Karpas-422 (cell line): ENCODE measurements around the gene RNGTT. TPM values are rescaled to one million over a fixed set of nuclear protein-coding genes. Genes with fewer than 3 reads are reported as not detected.

Experiments
- DNase-seq: peaks from one replicate; pipeline ENCODE4 v3.0.0-alpha.2; 2015
- H2AFZ ChIP-seq: fragments of 200-600 bp; sonication (generic); 2 replicates; pipeline ENCODE4 v1.6.1; 2014; ENCODE audit warnings: antibody characterized with exemption, low read length, mixed read lengths
- H3K27ac ChIP-seq: fragments of 200-600 bp; sonication (generic); 2 replicates; pipeline ENCODE4 v1.5.1; 2014; ENCODE audit warnings: mild to moderate bottlenecking, low read length, moderate library complexity
- H3K27me3 ChIP-seq: fragments of 200-600 bp; sonication (generic); 2 replicates; pipeline ENCODE4 v1.6.1; 2014; ENCODE audit warnings: low read length, mixed read lengths
- H3K36me3 ChIP-seq: fragments of 200-600 bp; sonication (generic); 2 replicates; pipeline ENCODE4 v1.6.1; 2014; ENCODE audit warnings: low read length, mixed read lengths; ENCODE audit not compliant: insufficient read depth
- H3K4me1 ChIP-seq: fragments of 200-600 bp; sonication (generic); 2 replicates; pipeline ENCODE4 v1.6.1; 2014; ENCODE audit warnings: mild to moderate bottlenecking, low read length, mixed read lengths
- H3K4me2 ChIP-seq: fragments of 200-600 bp; sonication (generic); 2 replicates; pipeline ENCODE4 v1.6.1; 2014; ENCODE audit warnings: low read length, low read depth, mild to moderate bottlenecking; ENCODE audit not compliant: poor library complexity, severe bottlenecking
- H3K4me3 ChIP-seq: fragments of 200-600 bp; sonication (generic); 2 replicates; pipeline ENCODE4 v1.5.1; 2014; ENCODE audit warnings: mild to moderate bottlenecking, antibody characterized with exemption, low read length, mixed read lengths
- H3K79me2 ChIP-seq: fragments of 200-600 bp; sonication (generic); 2 replicates; pipeline ENCODE4 v1.6.1; 2014; ENCODE audit warnings: mild to moderate bottlenecking, low read length, mixed read lengths
- H3K9ac ChIP-seq: fragments of 200-600 bp; sonication (generic); 2 replicates; pipeline ENCODE4 v1.6.0; 2014; ENCODE audit warnings: low read length
- H3K9me2 ChIP-seq: fragments of 200-600 bp; sonication (generic), shearing (Covaris generic); replicated peaks from 2 replicates; pipeline ENCODE4 v1.6.0; 2014; ENCODE audit warnings: mild to moderate bottlenecking, low read length, moderate library complexity; ENCODE audit not compliant: insufficient read depth
- H3K9me3 ChIP-seq: fragments of 300-700, 200-600 bp; sonication (generic); 2 replicates; pipeline ENCODE4 v1.6.1; 2014; ENCODE audit warnings: low read length, mixed read lengths
- H4K20me1 ChIP-seq: fragments of 200-600 bp; sonication (generic); 2 replicates; pipeline ENCODE4 v1.6.1; 2014; ENCODE audit warnings: mild to moderate bottlenecking, antibody characterized with exemption, low read length, low read depth; ENCODE audit not compliant: insufficient read depth
- total RNA-seq: library from RNA; depleted of rRNA; stranded (reverse); fragments of >200 nt; shearing (Covaris generic); gene quantifications from 2 replicates; pipeline ENCODE4 v1.2.3, GENCODE V29; 2014; ENCODE audit warnings: low replicate concordance

RNGTT gene
- total RNA-seq, 1 experiment from 2014 or later, result 35.9 TPM

DNA sequence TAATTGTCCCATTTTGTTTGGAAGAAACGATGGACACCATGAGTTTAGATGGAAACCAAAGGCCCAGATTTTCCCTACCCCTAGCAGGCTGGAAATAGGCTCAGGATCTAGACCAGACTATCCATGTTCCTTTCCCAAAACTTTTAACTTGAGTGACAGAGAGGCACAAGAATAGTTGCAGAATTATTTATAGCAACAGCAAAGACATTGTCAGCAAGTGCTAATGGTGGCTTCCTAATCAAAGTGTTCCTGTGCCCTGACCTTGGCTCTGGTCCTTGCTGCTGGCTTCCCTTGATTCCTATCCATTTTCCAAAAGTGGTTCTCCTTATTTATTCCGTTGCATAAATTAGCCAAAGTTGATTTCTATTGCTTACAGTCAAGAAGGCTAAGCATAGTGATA is 103.1 kb downstream of the RNGTT start:
- no peak for DNase-seq
- no peak overlapping the region for H3K4me3 ChIP-seq
- no peaks in the 10 kb centered on the region for H3K36me3 ChIP-seq

GRCh38 chr6:88858455-88858854 is 105.0 kb downstream of the RNGTT start:
- no peak for DNase-seq
- no peaks in the 10 kb centered on the region for H3K4me1 ChIP-seq

More for the DNA sequence above, 103.1 kb downstream of the RNGTT start:
- Histone ChIP-seq H3K4me1 (no peaks in the 10 kb centered on the region), H3K27me3 (no peaks in the 10 kb centered on the region), H3K79me2 (peaks cover 57% of the 10 kb centered on the region), H3K9me3 (no peaks in the 10 kb centered on the region), H4K20me1 (no peaks in the 10 kb centered on the region), H3K27ac (no peak overlapping the region), H3K4me2 (no peak overlapping the region), H3K9ac (no peak overlapping the region), H3K9me2 (no peaks in the 10 kb centered on the region), H2AFZ (no peak overlapping the region)

GRCh38 chr6:88856566-88856965 is 106.9 kb downstream of the RNGTT start:
- H3K36me3 ChIP-seq, result no peaks in the 10 kb centered on the region
- H3K9me3 ChIP-seq, result no peaks in the 10 kb centered on the region
- H3K4me3 ChIP-seq, result no peak overlapping the region
- no peak for DNase-seq
- H3K4me2 ChIP-seq, result no peak overlapping the region
- H3K27me3 ChIP-seq, result no peaks in the 10 kb centered on the region
- H3K9ac ChIP-seq, result no peak overlapping the region
- no peaks in the 10 kb centered on the region for H3K4me1 ChIP-seq
- H4K20me1 ChIP-seq, result no peaks in the 10 kb centered on the region
- H3K27ac ChIP-seq, result no peak overlapping the region
- no peaks in the 10 kb centered on the region for H3K9me2 ChIP-seq
- H2AFZ ChIP-seq, result no peak overlapping the region
- peaks cover 33% of the 10 kb centered on the region; the same call in 1 of the 2 replicates for H3K79me2 ChIP-seq

More at GRCh38 chr6:88858455-88858854, 105.0 kb downstream of the RNGTT start:
- Histone ChIP-seq H3K4me3 (no peak overlapping the region), H3K27me3 (no peaks in the 10 kb centered on the region), H3K9me3 (no peaks in the 10 kb centered on the region), H3K4me2 (no peak overlapping the region), H3K79me2 (peaks cover 43% of the 10 kb centered on the region), H2AFZ (no peak overlapping the region), H3K36me3 (no peaks in the 10 kb centered on the region), H3K9ac (no peak overlapping the region), H3K9me2 (no peaks in the 10 kb centered on the region), H3K27ac (no peak overlapping the region), H4K20me1 (no peaks in the 10 kb centered on the region)

DNA sequence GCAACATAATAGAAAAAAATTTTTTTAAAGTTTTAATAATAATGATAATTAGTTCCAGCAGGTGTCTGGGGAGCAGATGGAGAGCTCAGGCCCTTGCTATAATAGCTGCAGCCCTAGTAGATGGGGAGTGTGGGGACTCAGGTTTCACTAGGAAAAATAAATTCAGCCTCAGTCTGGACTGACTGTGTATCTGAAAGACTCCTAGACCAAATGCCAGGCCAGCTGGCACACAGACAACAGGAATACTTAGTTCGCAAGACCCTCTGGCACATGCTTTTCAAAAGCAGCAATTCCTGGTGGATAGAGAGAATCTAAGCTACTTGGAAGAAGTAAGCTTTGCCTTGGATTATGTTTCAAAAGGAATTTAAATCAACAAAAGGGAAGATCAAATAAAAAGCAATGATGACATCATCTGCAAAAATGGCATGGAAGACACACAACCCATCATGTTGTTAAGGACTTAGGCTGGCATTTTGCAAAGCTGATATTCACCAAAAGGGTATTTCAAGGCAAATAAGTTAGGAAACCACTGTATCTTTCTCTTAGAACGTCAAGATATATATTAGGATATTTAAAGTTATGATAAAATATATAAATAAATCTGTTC is 107.8 kb downstream of the RNGTT start:
- H3K27ac ChIP-seq, result no peak overlapping the region

DNA sequence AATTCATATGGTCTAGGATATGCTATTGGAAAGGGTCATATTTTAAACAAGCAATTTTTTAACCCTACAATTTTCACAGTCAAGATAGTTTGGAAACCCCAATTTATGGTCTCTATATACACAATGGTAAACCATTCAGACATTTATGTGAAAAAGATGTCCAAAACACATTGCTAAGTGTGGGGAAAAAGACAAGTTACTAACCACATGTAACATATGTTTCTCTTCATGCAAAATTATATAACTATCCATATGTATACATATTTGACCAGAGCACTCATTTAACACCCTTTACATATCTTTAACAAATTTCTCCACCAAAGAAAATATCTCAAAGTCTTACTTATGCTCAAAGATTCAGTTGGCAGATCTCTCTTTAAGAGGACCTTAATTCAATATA is 110.6 kb downstream of the RNGTT start:
- H3K9ac ChIP-seq, result no peak overlapping the region
- DNase-seq, result no peak
- no peaks in the 10 kb centered on the region for H4K20me1 ChIP-seq
- no peak overlapping the region for H2AFZ ChIP-seq
- no peak overlapping the region for H3K27ac ChIP-seq
- peaks cover 30% of the 10 kb centered on the region; the same call in 1 of the 2 replicates for H3K79me2 ChIP-seq
- H3K27me3 ChIP-seq, result no peaks in the 10 kb centered on the region
- no peaks in the 10 kb centered on the region for H3K9me2 ChIP-seq
- no peaks in the 10 kb centered on the region for H3K36me3 ChIP-seq
- H3K4me1 ChIP-seq, result no peaks in the 10 kb centered on the region
- no peaks in the 10 kb centered on the region for H3K9me3 ChIP-seq
- H3K4me2 ChIP-seq, result no peak overlapping the region
- H3K4me3 ChIP-seq, result no peak overlapping the region

More for the DNA sequence above, 107.8 kb downstream of the RNGTT start:
- H3K4me1 ChIP-seq, result no peaks in the 10 kb centered on the region
- H3K4me2 ChIP-seq, result no peak overlapping the region
- no peaks in the 10 kb centered on the region for H3K9me2 ChIP-seq
- no peak overlapping the region for H3K4me3 ChIP-seq
- H3K36me3 ChIP-seq, result no peaks in the 10 kb centered on the region
- H3K9ac ChIP-seq, result no peak overlapping the region
- no peaks in the 10 kb centered on the region for H3K27me3 ChIP-seq
- H3K9me3 ChIP-seq, result no peaks in the 10 kb centered on the region
- H3K79me2 ChIP-seq, result peaks cover 36% of the 10 kb centered on the region; the same call in 1 of the 2 replicates
- H2AFZ ChIP-seq, result no peak overlapping the region
- no peaks in the 10 kb centered on the region for H4K20me1 ChIP-seq
- no peak for DNase-seq

DNA sequence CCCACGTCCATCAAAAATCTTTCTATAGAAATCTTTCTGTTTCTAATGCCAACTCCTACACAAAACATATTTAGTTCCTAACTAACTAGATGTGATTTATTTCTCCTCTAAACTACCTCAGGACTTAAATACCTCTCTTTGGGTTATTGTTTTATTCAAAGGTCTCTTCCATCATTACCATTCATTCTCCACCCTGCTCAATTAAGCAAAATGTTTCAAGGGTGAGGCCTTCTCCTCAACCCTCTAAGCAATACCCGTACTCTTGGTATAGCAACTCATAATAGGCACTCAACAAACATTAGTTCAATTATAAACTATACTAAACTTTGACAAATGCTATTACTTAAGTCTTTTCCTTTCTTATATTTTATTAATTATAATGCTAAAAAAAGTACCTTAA is 111.4 kb downstream of the RNGTT start:
- H3K79me2 ChIP-seq, result peaks cover 25% of the 10 kb centered on the region; the same call in 1 of the 2 replicates
- H3K4me1 ChIP-seq, result no peaks in the 10 kb centered on the region
- no peaks in the 10 kb centered on the region for H3K9me3 ChIP-seq
- no peak overlapping the region for H3K4me2 ChIP-seq
- H3K27me3 ChIP-seq, result no peaks in the 10 kb centered on the region
- no peak overlapping the region for H2AFZ ChIP-seq
- H3K9ac ChIP-seq, result no peak overlapping the region
- no peak for DNase-seq
- H3K4me3 ChIP-seq, result no peak overlapping the region
- H3K36me3 ChIP-seq, result no peaks in the 10 kb centered on the region
- H3K27ac ChIP-seq, result no peak overlapping the region
- no peaks in the 10 kb centered on the region for H3K9me2 ChIP-seq
- no peaks in the 10 kb centered on the region for H4K20me1 ChIP-seq

- no peak overlapping the region for H3K4me3 ChIP-seq
- H3K9ac ChIP-seq, result no peak overlapping the region
- H3K79me2 ChIP-seq, result 0 out of 2 replicates have a peak, but pooled peaks cover 22% of the 10 kb centered on the region
- H3K36me3 ChIP-seq, result peaks cover 7% of the 10 kb centered on the region; the same call in 1 of the 2 replicates
- no peaks in the 10 kb centered on the region for H4K20me1 ChIP-seq
- H3K27ac ChIP-seq, result no peak overlapping the region
- H3K4me1 ChIP-seq, result no peaks in the 10 kb centered on the region
- no peak overlapping the region for H3K4me2 ChIP-seq
- no peaks in the 10 kb centered on the region for H3K9me2 ChIP-seq
- DNase-seq, result no peak
- no peaks in the 10 kb centered on the region for H3K27me3 ChIP-seq
- H2AFZ ChIP-seq, result no peak overlapping the region
- H3K9me3 ChIP-seq, result no peaks in the 10 kb centered on the region
Observed at GRCh38 chr6:88848870-88849269, 114.5 kb downstream of the RNGTT start.

DNA sequence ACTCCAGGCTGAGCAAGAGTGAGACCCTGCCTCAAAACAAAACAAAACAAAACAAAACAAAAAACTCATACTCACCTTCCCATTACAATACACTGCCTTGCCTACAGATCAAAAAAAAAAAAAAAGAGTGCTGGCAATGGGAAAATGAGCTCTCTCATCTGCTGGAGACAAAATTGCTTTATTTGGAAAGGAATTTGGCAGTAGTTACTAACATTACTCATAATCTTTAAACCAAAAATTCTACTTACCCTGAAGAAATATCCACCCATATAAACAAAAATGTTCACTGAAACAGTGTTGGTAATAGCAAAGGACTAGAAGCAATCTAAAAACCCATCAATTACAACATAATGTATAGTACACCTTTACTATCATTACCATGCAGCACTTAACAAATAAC is 120.4 kb downstream of the RNGTT start:
- Histone ChIP-seq H3K4me2 (no peak overlapping the region), H3K36me3 (peaks cover 26% of the 10 kb centered on the region), H3K9me3 (no peaks in the 10 kb centered on the region), H3K4me1 (peaks cover 5% of the 10 kb centered on the region; the same call in 1 of the 2 replicates), H3K27me3 (no peaks in the 10 kb centered on the region), H3K27ac (no peak overlapping the region), H2AFZ (no peak overlapping the region), H4K20me1 (no peaks in the 10 kb centered on the region), H3K4me3 (no peak overlapping the region), H3K9ac (no peak overlapping the region), H3K9me2 (no peaks in the 10 kb centered on the region), H3K79me2 (peaks cover 32% of the 10 kb centered on the region)
- DNase-seq, result no peak
